ENCODE results near the gene DBR1.

The DBR1 gene

DNA sequence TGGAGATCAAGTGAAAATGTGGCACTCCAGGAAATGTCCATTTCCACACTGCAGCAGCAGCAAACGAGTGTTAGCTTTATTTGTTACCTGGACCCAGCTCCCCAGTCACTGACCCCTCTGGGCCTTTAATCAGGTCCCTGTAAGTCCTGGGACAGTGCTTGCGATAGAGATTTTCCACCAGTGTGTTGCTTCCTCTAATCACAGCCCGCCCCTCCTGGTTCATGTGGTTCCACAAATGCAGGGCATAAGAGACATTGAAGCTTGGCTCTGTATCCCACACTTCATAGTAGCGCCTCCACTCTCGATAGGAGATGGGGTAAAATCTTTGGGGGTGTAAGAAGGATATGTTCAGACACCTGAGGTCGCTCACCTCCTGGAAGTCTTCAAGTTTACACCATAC, 50.5 kb downstream of the DBR1 start:
- no peak for DNase-seq (ENCODE audit: low read depth in 2 of 2)

DNA sequence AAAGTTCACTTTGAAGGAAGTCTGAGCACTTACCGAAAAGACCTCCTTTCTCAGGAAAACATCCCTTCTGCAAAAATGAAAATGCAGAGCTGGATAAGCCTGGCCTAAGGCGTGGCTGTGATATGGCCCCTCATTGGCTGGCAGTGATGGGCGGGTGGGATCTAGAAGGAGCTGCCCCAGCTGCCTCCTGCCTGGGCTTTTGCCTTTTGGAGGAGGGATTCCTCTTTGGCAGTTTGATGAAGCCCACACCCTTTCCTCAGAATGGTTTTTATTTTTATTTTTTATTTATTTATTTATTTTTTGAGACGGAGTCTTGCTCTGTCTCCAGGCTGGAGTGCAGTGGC, 55.3 kb downstream of the DBR1 start:
- no peak for DNase-seq (ENCODE audit: low read depth in 2 of 2)

- DNase-seq (ENCODE audit: low read depth in 2 of 2) = peak in 1 of 2 experiments; percentile 32
Measured at GRCh38 chr3:138118612-138119422, 55.9 kb downstream of the DBR1 start.

GRCh38 chr3:138114988-138115971, 59.4 kb downstream of the DBR1 start, which contains the start of gene DZIP1L:
DZIP1L (minus strand) TSS chr3:138115608; CDS start chr3:138103971, 11,637 bp downstream.
- DNase-seq (ENCODE audit: low read depth in 2 of 2) = peak; percentile 54 to 56

GRCh38 chr3:138114431-138114918, 60.2 kb downstream of the DBR1 start:
- DNase-seq (ENCODE audit: low read depth in 2 of 2) = no peak

DNA sequence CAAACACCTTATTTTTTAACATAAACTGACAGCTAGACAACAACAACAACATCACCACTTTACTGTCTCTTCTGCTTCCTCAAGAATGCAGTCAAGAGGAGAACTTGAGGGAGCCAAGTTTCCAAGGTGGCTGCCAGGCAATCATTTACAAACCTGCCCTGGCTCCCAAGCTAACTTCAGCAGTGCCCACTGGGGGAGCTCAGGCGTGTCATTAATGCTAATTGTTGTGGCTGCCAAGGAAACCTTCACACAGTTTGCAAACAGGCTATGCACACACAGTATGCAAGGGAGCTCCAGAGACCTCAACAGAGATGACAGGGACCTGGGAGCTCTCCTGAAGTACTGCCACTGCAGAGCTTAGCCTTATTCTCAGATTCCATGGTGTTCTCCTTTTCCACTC, 61.4 kb downstream of the DBR1 start:
- DNase-seq (ENCODE audit: low read depth in 2 of 2) = no peak

GRCh38 chr3:138112362-138112761, 62.4 kb downstream of the DBR1 start:
- no peak for DNase-seq (ENCODE audit: low read depth in 2 of 2)

Measured in fibroblast of skin of left biceps (primary cell).